Measurements from ENCODE around the gene RNF227. TPM values are rescaled to one million over a fixed set of nuclear protein-coding genes. Genes with fewer than 3 reads are reported as not detected.

RNF227 gene
- total RNA-seq = 4.0 and 6.9 TPM in 2 replicates

GRCh38 chr17:7915611-7916384, at the start of gene RNF227:
Gene RNF227, minus strand, starts transcription at chr17:7916289. Its CDS starts 94 bp downstream, at chr17:7916195.

GRCh38 chr17:7931709-7932482, 15.8 kb upstream of the RNF227 start, which contains the start of the genes CNTROB and TRAPPC1:
Gene CNTROB, plus strand, starts transcription at chr17:7932206. Its CDS starts 874 bp downstream, at chr17:7933080.
Gene TRAPPC1, minus strand, starts transcription at chr17:7931946. Its CDS starts 117 bp downstream, at chr17:7931829.

GRCh38 chr17:7929158-7930023, 13.3 kb upstream of the RNF227 start, which contains the start of gene KCNAB3:
Gene KCNAB3, minus strand, starts transcription at chr17:7929856. Its CDS starts 421 bp downstream, at chr17:7929435.

GRCh38 chr17:7888184-7888920, 27.7 kb downstream of the RNF227 start, which contains the start of gene CHD3:
Gene CHD3, plus strand, starts transcription at chr17:7888789. Its CDS starts 212 bp downstream, at chr17:7889001.

Other genes with a start within 250 kb of the RNF227 start
- gene TP53, start 228.8 kb downstream of the RNF227 start, total RNA-seq = 32.2 and 47.2 TPM in 2 replicates
- gene WRAP53, start 227.8 kb downstream of the RNF227 start, total RNA-seq = 2.7 and 3.5 TPM in 2 replicates
- 0.10 and 0.39 TPM in 2 replicates for gene EFNB3, start 211.1 kb downstream of the RNF227 start, total RNA-seq
- gene DNAH2, start 198.5 kb downstream of the RNF227 start, total RNA-seq = 0.23 and 0.39 TPM in 2 replicates
- 9.3 and 19.7 TPM in 2 replicates for gene KDM6B, start 82.1 kb downstream of the RNF227 start, total RNA-seq
- gene TMEM88, start 61.2 kb downstream of the RNF227 start, total RNA-seq = 0.13 and 0.20 TPM in 2 replicates
- 28.9 and 30.6 TPM in 2 replicates for gene NAA38, start 58.7 kb downstream of the RNF227 start, total RNA-seq
- gene CYB5D1, start 58.3 kb downstream of the RNF227 start, total RNA-seq = 11.5 and 14.7 TPM in 2 replicates
- gene CHD3, start 27.5 kb downstream of the RNF227 start, total RNA-seq = 152 and 164 TPM in 2 replicates
- 0.23 and 0.33 TPM in 2 replicates for gene KCNAB3, start 13.6 kb upstream of the RNF227 start, total RNA-seq
- gene TRAPPC1, start 15.7 kb upstream of the RNF227 start, total RNA-seq = 79.2 and 80.7 TPM in 2 replicates
- gene CNTROB, start 15.9 kb upstream of the RNF227 start, total RNA-seq = 16.8 and 18.3 TPM in 2 replicates
- gene GUCY2D, start 86.3 kb upstream of the RNF227 start, total RNA-seq = not detected in 2 replicates
- gene ALOX15B, start 122.8 kb upstream of the RNF227 start, total RNA-seq = 0.07 and 1.2 TPM in 2 replicates
- gene ALOX12B, start 171.4 kb upstream of the RNF227 start, total RNA-seq = not detected in 2 replicates
- gene ALOXE3, start 202.2 kb upstream of the RNF227 start, total RNA-seq = not detected in 2 replicates
- gene HES7, start 207.8 kb upstream of the RNF227 start, total RNA-seq = 0.13 TPM in 1 of 2 replicates, not detected in the other
- 8.3 and 16.0 TPM in 2 replicates for gene PER1, start 236.1 kb upstream of the RNF227 start, total RNA-seq
- 11.6 and 12.8 TPM in 2 replicates for gene VAMP2, start 246.7 kb upstream of the RNF227 start, total RNA-seq

All from smooth muscle cell of the pulmonary artery (primary cell).